Uterus (tissue), 4 donors: Measurements from ENCODE around the gene KCNK10. TPM values are rescaled to one million over a fixed set of nuclear protein-coding genes. Genes with fewer than 3 reads are reported as not detected.

Experiments used
- DNase-seq, 2 donors: peaks; one replicate each; pipeline ENCODE4 v3.0.0-alpha.2; 2019 to 2020
- H3K27ac ChIP-seq, 2 donors: fragments of 200-600 bp; sonication (generic); 1 replicate in 1 of 2; 2 replicates in 1 of 2; pipeline ENCODE4 v1.5.1; 2016 to 2018
- H3K27me3 ChIP-seq, 2 donors: fragments of 200-600 bp; sonication (generic); one replicate each; pipeline ENCODE4 v1.5.1; 2018 to 2019; ENCODE audit warnings: control low read depth in 1 of 2
- H3K36me3 ChIP-seq, 2 donors: fragments of 200-600 bp; sonication (generic); one replicate each; pipeline ENCODE4 v1.5.1; 2019; ENCODE audit warnings: control low read depth in 1 of 2
- H3K4me1 ChIP-seq, 2 donors: fragments of 200-600 bp; sonication (generic); one replicate each; pipeline ENCODE4 v1.5.1; 2018 to 2019; ENCODE audit warnings: control low read depth in 1 of 2
- H3K4me3 ChIP-seq, 2 donors: fragments of 200-600 bp; sonication (generic); 1 replicate in 1 of 2; 2 replicates in 1 of 2; pipeline ENCODE4 v1.5.1; 2018 to 2019; ENCODE audit warnings: mild to moderate bottlenecking in 1 of 2
- H3K9me3 ChIP-seq, 2 donors: fragments of 200-600 bp; sonication (generic); one replicate each; pipeline ENCODE4 v1.5.1; 2019; ENCODE audit warnings: control low read depth in 1 of 2
- CTCF ChIP-seq, 4 experiments: fragments of 200-600 bp in 2 of 4; fragments of 450-650 bp in 2 of 4; sonication (generic) in 2 of 4; IDR thresholded peaks; one replicate each; pipeline ENCODE4 v1.5.1; 2016 to 2019; ENCODE audit warnings: antibody characterized with exemption in 4 of 4, mild to moderate bottlenecking in 2 of 4, moderate library complexity in 1 of 4
- POLR2A ChIP-seq, 2 donors: fragments of 450-650 bp; IDR thresholded peaks; one replicate each; pipeline ENCODE4 v1.6.1; 2016; ENCODE audit warnings: antibody characterized with exemption in 2 of 2, mild to moderate bottlenecking in 1 of 2, moderate library complexity in 1 of 2
- intact Hi-C: fragments of 100-400 bp; cut with DNase I; formaldehyde crosslinking; loops from one replicate; pipeline ENCODE4 v1.15.1; 2023; ENCODE audit warnings: low total_unique reads
- total RNA-seq, 4 donors: library from RNA; depleted of rRNA in 3 of 4; stranded (reverse); fragments of >200 nt in 3 of 4; gene quantifications; one replicate each; pipeline versions ENCODE4 v1.1.0 to v1.2.4, GENCODE V29; 2014 to 2023
- donor health status: DM: yes; HTN: yes; CAD: no.

KCNK10 gene
- total RNA-seq, 4 donors from 2014 or later, result 0.14 TPM; not detected in 3

- Histone ChIP-seq H3K27me3 (no peaks in the 10 kb centered on the region), H3K36me3 (no peaks in the 10 kb centered on the region), H3K4me3 (no peak overlapping the region), H3K9me3 (no peaks in the 10 kb centered on the region), H3K4me1 (no peaks in the 10 kb centered on the region), H3K27ac (no peak overlapping the region)
- intact Hi-C loops, result no loop called here
- DNase-seq, result no peak
- TF ChIP-seq CTCF (IDR thresholded peaks at IDR 0.05), result no peak
- TF ChIP-seq POLR2A (IDR thresholded peaks at IDR 0.05), result no peak
These were observed 114.2 kb downstream of the KCNK10 start for GRCh38 chr14:88208858-88209257.

GRCh38 chr14:88204221-88204620 is 118.8 kb downstream of the KCNK10 start:
- Histone ChIP-seq H3K4me1 (no peaks in the 10 kb centered on the region), H3K36me3 (no peaks in the 10 kb centered on the region), H3K4me3 (no peak overlapping the region), H3K27me3 (no peaks in the 10 kb centered on the region), H3K27ac (no peak overlapping the region), H3K9me3 (no peaks in the 10 kb centered on the region)
- DNase-seq, result no peak
- TF ChIP-seq POLR2A (IDR thresholded peaks at IDR 0.05) (no peak), CTCF (IDR thresholded peaks at IDR 0.05) (no peak)
- intact Hi-C loops, result no loop called here

DNA sequence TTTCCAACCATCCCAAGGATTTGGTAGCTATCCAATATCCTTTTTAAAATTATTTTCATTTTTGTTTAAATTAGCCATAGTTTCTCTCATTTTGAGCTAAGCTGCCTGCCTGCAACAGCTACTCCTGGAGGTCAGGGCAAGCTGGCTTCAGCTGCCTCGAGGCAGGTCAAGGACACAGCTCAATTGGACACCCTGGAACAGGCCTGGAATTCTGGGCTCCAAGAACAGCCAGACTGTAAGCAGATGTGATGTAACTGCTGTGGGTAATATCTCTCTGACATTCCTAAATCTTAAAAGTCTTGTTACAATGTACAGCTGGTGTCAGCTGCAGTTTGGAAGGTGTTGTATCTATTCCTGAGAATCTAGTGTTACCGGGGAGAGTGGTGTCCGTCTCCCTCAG is 119.8 kb downstream of the KCNK10 start:
- DNase-seq, result no peak
- intact Hi-C loops, result no loop called here

GRCh38 chr14:88202286-88202685 is 120.8 kb downstream of the KCNK10 start:
- intact Hi-C loops, result no loop called here
- no peak for DNase-seq
- TF ChIP-seq CTCF (IDR thresholded peaks at IDR 0.05), result no peak
- TF ChIP-seq POLR2A (IDR thresholded peaks at IDR 0.05), result no peak
- H3K36me3 ChIP-seq, result no peaks in the 10 kb centered on the region
- no peaks in the 10 kb centered on the region for H3K27me3 ChIP-seq
- H3K4me1 ChIP-seq, result no peaks in the 10 kb centered on the region
- no peak overlapping the region for H3K4me3 ChIP-seq
- H3K27ac ChIP-seq, result no peak overlapping the region
- H3K9me3 ChIP-seq, result no peaks in the 10 kb centered on the region

More for the DNA sequence above, 119.8 kb downstream of the KCNK10 start:
- Histone ChIP-seq H3K27ac (no peak overlapping the region), H3K4me3 (no peak overlapping the region), H3K36me3 (no peaks in the 10 kb centered on the region), H3K27me3 (no peaks in the 10 kb centered on the region), H3K9me3 (no peaks in the 10 kb centered on the region), H3K4me1 (no peaks in the 10 kb centered on the region)
- no peak for TF ChIP-seq CTCF (IDR thresholded peaks at IDR 0.05)
- no peak for TF ChIP-seq POLR2A (IDR thresholded peaks at IDR 0.05)

- Histone ChIP-seq H3K36me3 (no peaks in the 10 kb centered on the region), H3K4me3 (no peak overlapping the region), H3K9me3 (no peaks in the 10 kb centered on the region), H3K27ac (no peak overlapping the region), H3K4me1 (no peaks in the 10 kb centered on the region), H3K27me3 (no peaks in the 10 kb centered on the region)
- no peak for TF ChIP-seq CTCF (IDR thresholded peaks at IDR 0.05)
- TF ChIP-seq POLR2A (IDR thresholded peaks at IDR 0.05), result no peak
- DNase-seq, result no peak
- intact Hi-C loops, result no loop called here
These were observed 121.2 kb downstream of the KCNK10 start for GRCh38 chr14:88201851-88202250.
